Measurements from ENCODE around the gene CENPP. TPM values are rescaled to one million over a fixed set of nuclear protein-coding genes. Genes with fewer than 3 reads are reported as not detected.

Gene CENPP
- total and polyA plus RNA-seq, 4 donors, result 0.62 to 8.7 (median 1.3) TPM

- H3K27me3 ChIP-seq (ENCODE audit: control insufficient read depth in 4 of 4, insufficient read depth in 4 of 4, low read length in 3 of 4), result no peaks in the 10 kb centered on the region
- no peak overlapping the region for H3K4me3 ChIP-seq (ENCODE audit: low read depth in 1 of 3, low read length in 3 of 3)
- DNase-seq (ENCODE audit: low spot score), result no peak
- H3K9ac ChIP-seq (ENCODE audit: low read depth in 1 of 2, low read length in 2 of 2), result no peak overlapping the region
- no peaks in the 10 kb centered on the region for H3K9me3 ChIP-seq (ENCODE audit: control insufficient read depth in 4 of 4, low read length in 3 of 4)
- no peaks in the 10 kb centered on the region for H3K4me1 ChIP-seq (ENCODE audit: control insufficient read depth in 4 of 4, insufficient read depth in 4 of 4, low read length in 3 of 4)
- TF ChIP-seq CTCF (IDR thresholded peaks at IDR 0.05; ENCODE audit: low read depth, low read length, missing input control) (no peak), RXRA (IDR thresholded peaks at IDR 0.05) (no peak), EGR1 (IDR thresholded peaks at IDR 0.05; ENCODE audit: low read depth in 2 of 2) (no peak), GABPA (IDR thresholded peaks at IDR 0.05 in 1 of 2, conservative IDR thresholded peaks at IDR 0.05 in 1 of 2) (no peak), FOXA2 (IDR thresholded peaks at IDR 0.05) (no peak), YY1 (IDR thresholded peaks at IDR 0.05) (no peak), HNF4A (conservative IDR thresholded peaks at IDR 0.05) (no peak), SP1 (IDR thresholded peaks at IDR 0.05) (no peak), TAF1 (conservative IDR thresholded peaks at IDR 0.05) (no peak)
- TF ChIP-seq, protein P1, sequence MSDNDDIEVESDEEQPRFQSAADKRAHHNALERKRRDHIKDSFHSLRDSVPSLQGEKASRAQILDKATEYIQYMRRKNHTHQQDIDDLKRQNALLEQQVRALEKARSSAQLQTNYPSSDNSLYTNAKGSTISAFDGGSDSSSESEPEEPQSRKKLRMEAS (IDR thresholded peaks at IDR 0.05), result no peak
- TF ChIP-seq, protein P2, sequence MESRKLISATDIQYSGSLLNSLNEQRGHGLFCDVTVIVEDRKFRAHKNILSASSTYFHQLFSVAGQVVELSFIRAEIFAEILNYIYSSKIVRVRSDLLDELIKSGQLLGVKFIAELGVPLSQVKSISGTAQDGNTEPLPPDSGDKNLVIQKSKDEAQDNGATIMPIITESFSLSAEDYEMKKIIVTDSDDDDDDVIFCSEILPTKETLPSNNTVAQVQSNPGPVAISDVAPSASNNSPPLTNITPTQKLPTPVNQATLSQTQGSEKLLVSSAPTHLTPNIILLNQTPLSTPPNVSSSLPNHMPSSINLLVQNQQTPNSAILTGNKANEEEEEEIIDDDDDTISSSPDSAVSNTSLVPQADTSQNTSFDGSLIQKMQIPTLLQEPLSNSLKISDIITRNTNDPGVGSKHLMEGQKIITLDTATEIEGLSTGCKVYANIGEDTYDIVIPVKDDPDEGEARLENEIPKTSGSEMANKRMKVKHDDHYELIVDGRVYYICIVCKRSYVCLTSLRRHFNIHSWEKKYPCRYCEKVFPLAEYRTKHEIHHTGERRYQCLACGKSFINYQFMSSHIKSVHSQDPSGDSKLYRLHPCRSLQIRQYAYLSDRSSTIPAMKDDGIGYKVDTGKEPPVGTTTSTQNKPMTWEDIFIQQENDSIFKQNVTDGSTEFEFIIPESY (IDR thresholded peaks at IDR 0.05), result no peak
- TF ChIP-seq, protein P3, sequence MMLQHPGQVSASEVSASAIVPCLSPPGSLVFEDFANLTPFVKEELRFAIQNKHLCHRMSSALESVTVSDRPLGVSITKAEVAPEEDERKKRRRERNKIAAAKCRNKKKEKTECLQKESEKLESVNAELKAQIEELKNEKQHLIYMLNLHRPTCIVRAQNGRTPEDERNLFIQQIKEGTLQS (IDR thresholded peaks at IDR 0.05), result no peak
- 79% methylated on average over 3 of the region's 3 CpGs for WGBS
- no peak overlapping the region for H3K27ac ChIP-seq (ENCODE audit: low read depth in 1 of 2, low read length in 2 of 2)
- peaks cover 0 to 12% (median 10%) of the 10 kb centered on the region in 4 donors for H3K36me3 ChIP-seq (ENCODE audit: control insufficient read depth in 4 of 4, insufficient read depth in 3 of 4, low read depth in 1 of 4, low read length in 3 of 4)
Observed at GRCh38 chr9:92513349-92513748, 187.6 kb downstream of the CENPP start.

DNA sequence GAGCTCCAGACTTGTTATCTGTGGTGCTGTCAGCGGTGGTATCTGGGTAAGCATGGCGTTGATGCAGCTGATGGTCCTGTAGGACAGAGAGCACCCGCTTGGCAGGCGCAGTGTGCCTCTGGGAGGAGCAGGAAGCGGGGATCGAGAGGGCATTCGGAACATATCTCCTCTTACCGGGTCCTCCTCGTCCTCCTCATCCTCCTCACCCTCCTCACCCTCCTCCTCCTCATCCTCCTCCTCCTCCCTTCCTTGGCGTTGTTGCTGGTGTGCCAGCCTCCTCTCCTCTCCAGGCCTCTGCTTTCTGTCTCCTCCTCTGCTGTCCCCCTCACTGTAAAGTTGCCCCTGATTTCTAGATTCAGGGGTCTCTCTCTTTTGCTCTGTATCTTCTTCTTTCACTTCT, 188.9 kb downstream of the CENPP start:
- H3K4me1 ChIP-seq (ENCODE audit: control insufficient read depth in 4 of 4, insufficient read depth in 4 of 4, low read length in 3 of 4), result no peaks in the 10 kb centered on the region
- no peak for DNase-seq (ENCODE audit: low spot score)
- H3K27ac ChIP-seq (ENCODE audit: low read depth in 1 of 2, low read length in 2 of 2), result no peak overlapping the region
- H3K9ac ChIP-seq (ENCODE audit: low read depth in 1 of 2, low read length in 2 of 2), result no peak overlapping the region
- WGBS, result 92% methylated on average over 10 of the region's 10 CpGs
- H3K9me3 ChIP-seq (ENCODE audit: control insufficient read depth in 4 of 4, low read length in 3 of 4), result no peaks in the 10 kb centered on the region
- no peak overlapping the region for H3K4me3 ChIP-seq (ENCODE audit: low read depth in 1 of 3, low read length in 3 of 3)
- TF ChIP-seq RAD21 (IDR thresholded peaks at IDR 0.05) (no peak), NR2F2 (IDR thresholded peaks at IDR 0.05) (no peak), FOXA2 (IDR thresholded peaks at IDR 0.05) (no peak), GABPA (IDR thresholded peaks at IDR 0.05 in 1 of 2, conservative IDR thresholded peaks at IDR 0.05 in 1 of 2) (no peak)
- TF ChIP-seq, protein P1 (IDR thresholded peaks at IDR 0.05), result no peak
- TF ChIP-seq, protein P3 (IDR thresholded peaks at IDR 0.05), result no peak
- peaks cover 1 to 10% (median 9%) of the 10 kb centered on the region in 4 donors for H3K36me3 ChIP-seq (ENCODE audit: control insufficient read depth in 4 of 4, insufficient read depth in 3 of 4, low read depth in 1 of 4, low read length in 3 of 4)
- no peaks in the 10 kb centered on the region for H3K27me3 ChIP-seq (ENCODE audit: control insufficient read depth in 4 of 4, insufficient read depth in 4 of 4, low read length in 3 of 4)
